HepG2 (cell line): ENCODE data around the gene SLC38A3. TPM values are rescaled to one million over a fixed set of nuclear protein-coding genes. Genes with fewer than 3 reads are reported as not detected.

Experiments used
- ATF4 ChIP-seq, 2 experiments: fragments of 450-650 bp in 1 of 2; sonication (generic) in 1 of 2; formaldehyde crosslinking; IDR thresholded peaks; 2 replicates each; pipeline versions ENCODE4 v1.5.0 to v1.8.0; 2020 to 2022; ENCODE audit warnings: mild to moderate bottlenecking in 1 of 2, missing genetic modification reagents in 1 of 2
- BATF2 ChIP-seq: sonication (generic); formaldehyde crosslinking; IDR thresholded peaks from 2 replicates; pipeline ENCODE4 v1.8.0; 2022; ENCODE audit warnings: mild to moderate bottlenecking, missing genetic modification reagents, moderate library complexity
- FOXC1 ChIP-seq: sonication (generic); formaldehyde crosslinking; IDR thresholded peaks from 2 replicates; pipeline ENCODE4 v1.8.0; 2022; ENCODE audit warnings: mild to moderate bottlenecking, missing genetic modification reagents, borderline replicate concordance
- HNRNPLL ChIP-seq: fragments of 200-400 bp; formaldehyde crosslinking; IDR thresholded peaks from 2 replicates; pipeline ENCODE4 v1.6.1; 2017; ENCODE audit warnings: mild to moderate bottlenecking, low read depth, low read length; ENCODE audit not compliant: poor library complexity, severe bottlenecking
- KAT2B ChIP-seq: fragments of 150-350 bp; IDR thresholded peaks from 2 replicates; pipeline ENCODE4 v1.6.1; 2014; ENCODE audit warnings: low read depth, low read length, borderline replicate concordance
- KDM1A ChIP-seq: IDR thresholded peaks from 2 replicates; pipeline ENCODE4 v1.6.1; 2016; ENCODE audit warnings: missing compliant biosample characterization
- PBX3 ChIP-seq: sonication (generic); formaldehyde crosslinking; IDR thresholded peaks from 2 replicates; pipeline ENCODE4 v1.8.1; 2023; ENCODE audit warnings: missing genetic modification reagents, inconsistent platforms, borderline replicate concordance
- RFXANK ChIP-seq: IDR thresholded peaks from 2 replicates; pipeline ENCODE4 v1.6.1; 2016
- SNAI1 ChIP-seq: sonication (generic); formaldehyde crosslinking; IDR thresholded peaks from 2 replicates; pipeline ENCODE4 v1.5.0; 2020; ENCODE audit warnings: mild to moderate bottlenecking, missing genetic modification reagents, borderline replicate concordance
- SRF ChIP-seq: IDR thresholded peaks from 2 replicates; pipeline ENCODE4 v1.6.1; 2011; ENCODE audit warnings: mild to moderate bottlenecking, low read depth, low read length, moderate library complexity
- THAP11 ChIP-seq: IDR thresholded peaks from 2 replicates; pipeline ENCODE4 v1.6.1; 2016; ENCODE audit warnings: missing biosample characterization, missing genetic modification reagents
- UBTF ChIP-seq: sonication (generic); formaldehyde crosslinking; IDR thresholded peaks from 2 replicates; pipeline ENCODE4 v1.4.0; 2020; ENCODE audit warnings: mild to moderate bottlenecking, missing genetic modification reagents
- ZBED4 ChIP-seq: sonication (generic); formaldehyde crosslinking; IDR thresholded peaks from 2 replicates; pipeline ENCODE4 v1.4.0; 2020; ENCODE audit warnings: missing genetic modification reagents, borderline replicate concordance
- ZBTB25 ChIP-seq: IDR thresholded peaks from 2 replicates; pipeline ENCODE4 v1.6.1; 2018; ENCODE audit warnings: missing genetic modification reagents
- ZNF24 ChIP-seq: fragments of 450-650 bp; IDR thresholded peaks from 2 replicates; pipeline ENCODE4 v1.6.1; 2017; ENCODE audit warnings: antibody characterized with exemption, mild to moderate bottlenecking
- ZNF317 ChIP-seq: sonication (generic); formaldehyde crosslinking; IDR thresholded peaks from 2 replicates; pipeline ENCODE4 v1.5.0; 2020; ENCODE audit warnings: mild to moderate bottlenecking, missing genetic modification reagents
- ZNF33B ChIP-seq: sonication (generic); formaldehyde crosslinking; IDR thresholded peaks from 2 replicates; pipeline ENCODE4 v1.5.1; 2020; ENCODE audit warnings: mild to moderate bottlenecking, missing genetic modification reagents
- polyA plus RNA-seq, 8 experiments: library from polyadenylated mRNA; depleted of rRNA in 3 of 8; stranded (reverse) in 7 of 8; unstranded in 1 of 8; fragments of >200 nt; fragmentation: Illumina TruSeq in 4 of 8; extraction: Trizol in 4 of 8; gene quantifications; 2 replicates each; pipeline versions ENCODE4 v1.2.1 to v1.2.3, GENCODE V29; 2011 to 2016; ENCODE audit warnings: low read depth in 4 of 8, missing spikeins in 1 of 8, mixed read lengths in 1 of 8; ENCODE audit not compliant: insufficient read depth in 1 of 8
- total RNA-seq, 5 experiments: library from RNA; depleted of rRNA; stranded (reverse); fragments of >200 nt; fragmentation: Illumina TruSeq; extraction: Trizol; gene quantifications; 2 replicates each; pipeline ENCODE4 v1.2.3, GENCODE V29; 2016; ENCODE audit warnings: low read depth in 1 of 5

Gene SLC38A3
- total and polyA plus RNA-seq, 2 of the 13 experiments (the other 11 are each of a cell fraction or from before 2014, with no cell fraction given), result 29.8 to 164 TPM

- TF ChIP-seq ZBTB25 (CRISPR knock-in tag) (no peak), FOXC1 (CRISPR knock-in tag) (no peak), THAP11 (no peak; the same call in 1 of the 2 replicates), ZNF33B (CRISPR knock-in tag) (no peak), SNAI1 (no peak), KDM1A (CRISPR knock-in tag) (no peak), SRF (no peak), PBX3 (no peak), ZNF317 (CRISPR knock-in tag) (no peak), ZBED4 (CRISPR knock-in tag) (0 out of 2 replicates have a peak, but pooled peaks have one; percentile 26), KAT2B (no peak), ATF4 (CRISPR knock-in tag; IDR thresholded peaks at IDR 0.05) (no peak), RFXANK (CRISPR knock-in tag) (no peak), ZNF24 (no peak), BATF2 (no peak), UBTF (CRISPR knock-in tag) (peak; percentile 51), HNRNPLL (no peak)
Observed at GRCh38 chr3:50201573-50202315, 3.3 kb upstream of the SLC38A3 start (continued).
